Measurements from ENCODE around the gene FEZ2. TPM values are rescaled to one million over a fixed set of nuclear protein-coding genes. Genes with fewer than 3 reads are reported as not detected.

FEZ2 gene
- total RNA-seq, 1 experiment from 2014 or later, result 51.1 TPM

- no peaks in the 10 kb centered on the region for H3K9me3 ChIP-seq (ENCODE audit: control insufficient read depth, insufficient read depth, low read depth, low read length)
- CTCF ChIA-PET, result no interaction called here
- no peaks in the 10 kb centered on the region for H3K27me3 ChIP-seq (ENCODE audit: control insufficient read depth, insufficient read depth, low read length)
- H3K27ac ChIP-seq (ENCODE audit: low read length), result peak overlapping the region; percentile 99
- in situ Hi-C loops (cut with HindIII; ENCODE audit: low pct_unique_long_range_greater_than_20kb, low sequenced_read_pairs), result no loop called here
- no peak overlapping the region for H3K4me3 ChIP-seq (ENCODE audit: low read depth in 2 of 2, low read length in 2 of 2)
- peaks cover 22% of the 10 kb centered on the region; the same call in 1 of the 2 replicates for H3K36me3 ChIP-seq (ENCODE audit: control insufficient read depth, insufficient read depth, low read length)
- DNase-seq (ENCODE audit: low read depth, low spot score) (no peak), ATAC-seq (no peak)
- TF ChIP-seq CTCF (IDR thresholded peaks at IDR 0.05), result no peak
- no peak for TF ChIP-seq REST (IDR thresholded peaks at IDR 0.05; ENCODE audit: insufficient read depth in 1 of 2, low read depth in 2 of 2, low read length in 1 of 2)
- TF ChIP-seq TCF7L2 (IDR thresholded peaks at IDR 0.05; ENCODE audit: low read depth, low read length), result no peak
- TF ChIP-seq SIN3A (IDR thresholded peaks at IDR 0.05; ENCODE audit: borderline replicate concordance, insufficient read depth, low read depth, low read length), result no peak
- no peak for TF ChIP-seq POLR2AphosphoS5 (IDR thresholded peaks at IDR 0.05; ENCODE audit: low read depth, low read length)
- no TSS peak for BruUV-seq (replicated peaks)
- peaks cover 96% of the 10 kb centered on the region for H3K4me1 ChIP-seq (ENCODE audit: control insufficient read depth, insufficient read depth, low read length)
- intact Hi-C loops (cut with micrococcal nuclease; ENCODE audit: unreplicated experiment), result no loop called here
- POLR2A ChIA-PET, result interaction anchor here (0.7 to 1.1 kb wide), 2 partner anchors 11 to 16 kb away, joined by 3 read pairs; no protein-coding TSS in a partner anchor
These were observed 38.6 kb downstream of the FEZ2 start for GRCh38 chr2:36559221-36559942.

- H3K4me3 ChIP-seq (ENCODE audit: low read depth in 2 of 2, low read length in 2 of 2), result no peak overlapping the region
- POLR2A ChIA-PET, result interaction anchor here (0.7 kb wide), 1 partner anchor 41 kb away, joined by 3 read pairs; the partner anchor contains the start of gene FEZ2
- intact Hi-C loops (cut with micrococcal nuclease; ENCODE audit: unreplicated experiment), result no loop called here
- DNase-seq (ENCODE audit: low read depth, low spot score) (no peak), ATAC-seq (no peak)
- CTCF ChIA-PET, result interaction anchor here (1.8 kb wide), 1 partner anchor 107 kb away, joined by 5 read pairs; no protein-coding TSS in a partner anchor
- peaks cover 96% of the 10 kb centered on the region for H3K4me1 ChIP-seq (ENCODE audit: control insufficient read depth, insufficient read depth, low read length)
- H3K27me3 ChIP-seq (ENCODE audit: control insufficient read depth, insufficient read depth, low read length), result no peaks in the 10 kb centered on the region
- H3K36me3 ChIP-seq (ENCODE audit: control insufficient read depth, insufficient read depth, low read length), result peaks cover 22% of the 10 kb centered on the region; the same call in 1 of the 2 replicates
- in situ Hi-C loops (cut with HindIII; ENCODE audit: low pct_unique_long_range_greater_than_20kb, low sequenced_read_pairs), result no loop called here
- H3K27ac ChIP-seq (ENCODE audit: low read length), result peak overlapping the region; percentile 99
- TF ChIP-seq POLR2AphosphoS5 (IDR thresholded peaks at IDR 0.05; ENCODE audit: low read depth, low read length) (no peak), TCF7L2 (IDR thresholded peaks at IDR 0.05; ENCODE audit: low read depth, low read length) (no peak), CTCF (IDR thresholded peaks at IDR 0.05) (no peak)
- no TSS peak for BruUV-seq (replicated peaks)
- no peaks in the 10 kb centered on the region for H3K9me3 ChIP-seq (ENCODE audit: control insufficient read depth, insufficient read depth, low read depth, low read length)
These were observed 41.1 kb downstream of the FEZ2 start for GRCh38 chr2:36556842-36557241.

All from Panc1 (cell line).